NCI-H2107 treated with DMSO at 0.1 percent for 48 hours (cell line): ENCODE data around the gene BET1L.
"Not testable (repeated sequence)": the region's sequence is repeated elsewhere in the genome, so short reads cannot be mapped to it uniquely, and the experiment has no call there.

Experiments
- DNase-seq: peaks from one replicate; lab custom pipeline; 2025; ENCODE audit not compliant: unreplicated experiment; lab: John Stamatoyannopoulos, UW

BET1L gene, protein sequence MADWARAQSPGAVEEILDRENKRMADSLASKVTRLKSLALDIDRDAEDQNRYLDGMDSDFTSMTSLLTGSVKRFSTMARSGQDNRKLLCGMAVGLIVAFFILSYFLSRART

DNA sequence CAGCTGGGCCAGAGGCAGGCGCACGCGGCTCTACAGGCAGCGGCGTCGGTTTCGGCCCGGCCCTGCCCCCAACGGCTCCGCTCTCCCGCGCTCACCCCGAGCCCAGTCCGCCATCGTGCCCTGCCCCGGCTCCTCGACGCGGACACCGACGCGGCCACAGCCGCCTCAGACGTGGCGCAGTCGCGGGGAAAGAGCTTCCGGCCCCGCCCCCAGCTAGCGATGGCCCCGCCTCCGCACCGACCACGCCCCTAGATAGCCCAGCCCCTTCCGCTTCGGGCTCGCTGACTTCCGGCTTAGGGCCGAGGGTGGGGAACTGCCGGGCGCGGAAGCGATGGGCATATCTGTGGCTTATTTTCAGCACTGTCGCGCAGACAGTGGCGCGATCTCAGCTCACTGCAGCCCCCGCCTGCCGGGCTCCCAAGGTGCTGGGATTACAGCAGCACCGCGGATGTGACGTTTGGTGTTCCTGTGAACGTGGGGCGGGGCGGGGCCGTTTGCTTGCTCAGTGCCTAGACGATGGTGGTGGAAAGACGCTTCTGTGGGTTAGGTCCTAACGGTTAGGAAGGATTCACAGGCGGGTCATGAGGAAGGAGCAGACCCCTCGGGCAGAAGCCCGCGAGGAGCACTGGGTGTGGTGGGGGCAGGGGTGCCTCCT lies at the start of gene BET1L, which contains the start of gene RIC8A:
BET1L (minus strand) TSS at position 192 of the 655 bp plus-strand sequence; CDS start at position 114, 78 bp downstream.
RIC8A (plus strand) TSS at position 501 of the 655 bp plus-strand sequence. CDS start 1,147 bp downstream, outside the sequence.
- DNase-seq: peak; percentile 82

DNA sequence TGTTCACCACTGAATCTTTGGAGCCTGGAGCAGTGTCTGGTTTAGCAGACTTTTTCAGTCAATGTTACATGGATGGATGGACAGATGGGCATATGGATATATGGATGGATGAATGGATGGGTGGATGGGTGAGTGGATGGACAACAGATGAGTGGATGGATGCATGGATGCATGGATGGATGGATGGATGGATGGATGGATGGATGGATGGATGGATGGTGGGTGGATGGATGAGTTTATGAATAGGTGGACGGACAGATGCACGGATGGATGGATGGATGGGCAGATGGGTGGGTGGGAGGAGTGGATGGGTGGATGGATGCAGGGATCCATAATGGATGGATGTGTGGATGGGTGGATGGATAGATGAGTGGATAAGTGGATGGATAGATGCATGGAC lies 48.6 kb upstream of the BET1L start:
- DNase-seq: no peak

DNA sequence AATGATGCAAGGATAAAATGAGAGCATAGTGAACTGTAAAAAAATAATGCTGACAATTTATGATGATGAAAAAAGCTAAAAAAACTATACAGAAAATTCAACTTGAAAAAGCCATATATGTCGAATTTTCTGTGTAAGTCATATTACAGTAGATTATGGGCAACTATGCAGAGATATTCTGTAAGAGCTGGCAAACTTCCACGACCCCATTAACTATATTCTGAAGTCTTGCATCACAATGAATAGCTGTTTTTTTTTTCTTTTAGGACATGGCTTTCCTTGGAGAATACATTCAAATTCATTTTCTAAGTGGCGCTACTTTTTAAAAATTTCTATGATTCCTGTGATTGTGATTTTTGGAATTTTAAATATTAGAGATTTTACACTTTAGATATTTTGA lies 48.0 kb upstream of the BET1L start:
- no peak for DNase-seq

DNA sequence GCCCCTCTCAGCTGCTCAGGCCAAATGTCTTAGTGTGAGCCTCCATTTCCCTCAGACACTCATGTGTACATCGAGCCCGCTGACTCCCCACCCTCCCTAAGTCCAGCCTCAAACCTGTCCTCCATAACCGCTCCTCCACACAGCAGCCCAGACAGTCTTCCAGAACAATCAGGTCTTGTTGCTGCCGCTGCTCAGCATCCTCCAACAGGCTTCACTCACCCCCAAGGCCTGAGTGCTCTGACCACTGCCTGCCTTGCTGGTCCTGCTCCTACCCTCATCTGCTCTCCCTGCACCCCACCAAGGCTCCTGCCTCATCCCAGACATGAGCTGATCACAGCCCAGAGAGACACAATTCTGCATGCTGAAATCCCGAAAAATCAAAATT lies 46.7 kb upstream of the BET1L start:
- no peak for DNase-seq

DNA sequence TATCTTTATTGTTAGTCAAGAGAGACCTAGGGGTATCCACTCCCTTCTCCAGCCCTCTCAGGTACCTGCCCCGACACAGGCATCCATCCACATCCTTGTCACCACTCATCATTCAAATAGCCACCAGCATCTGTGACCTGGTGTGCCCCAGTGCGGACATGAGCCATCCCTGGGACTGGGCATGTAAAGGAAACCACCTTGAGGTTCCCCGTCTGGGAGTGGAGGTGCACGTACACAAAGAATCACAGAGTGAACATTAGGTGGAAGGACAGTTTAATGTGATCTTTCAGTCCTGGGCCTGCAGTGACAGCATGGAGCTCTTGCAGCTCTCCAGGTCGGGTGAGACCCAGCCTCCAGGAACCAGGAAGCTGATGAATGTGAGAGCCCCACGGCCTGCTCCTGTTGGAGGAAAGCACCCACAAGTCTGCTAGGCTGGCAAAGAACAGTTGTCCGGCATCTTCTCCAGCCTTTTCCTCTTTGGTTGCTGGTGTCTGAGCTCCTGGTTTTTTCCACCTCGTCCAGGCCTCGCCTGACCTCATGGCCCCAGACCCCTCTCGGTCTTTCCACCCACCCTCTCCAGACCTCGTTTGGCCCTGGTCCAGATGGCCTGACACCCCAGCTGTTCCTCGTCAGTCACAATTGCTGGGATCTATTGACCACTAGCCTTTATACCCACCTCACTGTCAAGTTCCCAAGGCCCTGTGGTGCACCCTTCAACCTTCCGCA lies 46.1 kb upstream of the BET1L start:
- DNase-seq: no peak

DNA sequence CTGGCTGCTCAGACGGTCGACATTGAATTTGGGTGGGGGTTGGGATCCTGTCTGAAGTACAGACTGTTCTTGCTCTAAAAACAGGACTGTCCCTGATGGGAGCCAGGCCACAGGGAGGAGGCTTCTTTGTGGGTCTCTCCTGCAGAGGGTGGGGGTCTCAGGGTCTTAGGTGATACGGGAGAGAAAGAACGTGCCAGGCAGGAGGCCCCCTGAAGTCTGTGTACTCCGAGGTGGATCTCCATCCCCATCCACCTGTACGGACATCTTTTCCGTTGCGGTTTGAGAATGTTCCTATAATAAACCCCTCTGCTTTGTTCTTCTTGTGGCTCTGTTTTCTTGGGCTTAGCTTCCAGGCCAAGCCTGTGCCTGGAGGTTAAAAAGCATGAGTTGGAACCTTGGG lies 45.5 kb upstream of the BET1L start:
- no peak for DNase-seq

DNA sequence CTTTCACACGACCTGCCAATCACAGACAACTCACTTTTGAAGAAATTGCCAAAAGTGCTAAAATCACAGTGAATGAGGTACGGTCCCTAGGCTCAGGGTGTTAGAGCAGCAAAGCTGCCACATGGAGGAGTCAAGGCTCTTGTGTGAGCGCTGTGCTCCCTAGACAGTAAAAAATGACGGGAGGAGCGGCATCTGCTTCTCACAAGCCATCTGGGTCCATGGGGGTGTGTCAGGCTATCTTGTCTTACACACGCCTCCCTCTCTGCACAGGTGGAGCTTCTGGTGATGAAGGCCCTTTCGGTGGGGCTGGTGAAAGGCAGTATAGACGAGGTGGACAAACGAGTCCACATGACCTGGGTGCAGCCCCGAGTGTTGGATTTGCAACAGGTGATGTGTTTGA lies 44.4 kb upstream of the BET1L start:
- DNase-seq: no peak

DNA sequence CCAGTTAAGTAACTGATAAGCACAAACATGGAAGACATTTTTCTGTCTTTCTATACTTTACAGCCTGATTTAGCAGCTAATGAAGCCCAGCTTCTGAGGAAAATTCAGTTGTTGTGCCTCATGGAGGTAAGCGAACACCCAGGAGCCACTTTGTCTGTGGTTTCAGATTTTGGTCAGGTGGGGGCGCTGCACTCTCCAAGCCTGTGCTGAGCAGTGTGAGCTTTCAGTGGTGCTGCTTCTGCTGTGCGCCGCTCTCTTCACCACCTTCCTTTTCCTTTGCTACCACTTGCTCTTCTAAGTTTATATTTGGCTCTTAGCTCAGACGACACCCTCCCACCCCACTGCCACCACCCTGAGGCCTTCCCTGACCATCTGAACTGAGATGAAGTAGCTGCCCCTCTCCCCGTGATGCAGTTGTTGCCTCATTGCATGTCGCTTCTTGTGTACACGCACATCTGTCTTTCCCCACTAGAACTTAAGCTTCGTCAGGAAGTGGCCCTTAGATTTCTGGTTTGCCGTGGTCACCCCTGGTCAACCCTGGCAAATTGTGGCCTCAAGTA lies 43.6 kb upstream of the BET1L start:
- DNase-seq: no peak

DNA sequence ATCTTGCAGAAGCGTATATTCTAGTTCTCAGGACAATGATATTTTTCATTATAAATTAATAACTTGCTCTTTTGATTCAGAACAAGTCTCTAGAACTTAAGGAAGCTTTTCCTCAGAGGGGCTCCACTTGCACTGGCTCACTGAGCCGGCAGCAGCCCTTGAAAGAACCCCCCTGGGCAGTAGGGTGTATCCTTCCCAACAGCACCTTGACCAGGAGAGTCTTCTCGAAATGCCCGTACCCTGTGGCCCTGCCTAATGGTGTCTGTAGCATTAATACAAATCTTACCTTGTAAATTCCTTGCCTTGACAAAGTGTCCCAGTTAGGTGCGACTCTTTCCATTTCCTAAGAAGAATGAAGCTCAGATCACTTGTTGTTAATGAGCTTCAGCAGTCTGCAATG lies 43.1 kb upstream of the BET1L start:
- no peak for DNase-seq

DNA sequence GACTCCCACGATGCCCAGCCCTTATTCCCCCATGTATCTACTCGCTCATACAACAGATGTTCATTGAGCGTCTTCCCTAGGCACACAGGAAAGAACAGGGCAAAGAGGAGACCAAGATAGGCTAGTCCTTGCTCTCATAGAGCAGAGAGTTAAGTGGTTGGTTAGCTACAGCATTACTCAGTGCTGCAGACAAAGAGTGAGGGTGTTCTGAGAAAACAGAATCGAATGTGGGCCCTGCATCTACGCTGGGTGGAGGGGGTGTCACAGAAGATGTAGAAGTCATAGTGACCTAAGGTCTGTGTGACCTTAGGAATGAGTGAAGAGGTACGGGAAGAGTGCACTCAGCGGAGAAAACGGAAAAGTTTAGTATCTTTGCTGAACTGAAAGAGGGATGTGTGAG lies 41.9 kb upstream of the BET1L start:
- no peak for DNase-seq

DNA sequence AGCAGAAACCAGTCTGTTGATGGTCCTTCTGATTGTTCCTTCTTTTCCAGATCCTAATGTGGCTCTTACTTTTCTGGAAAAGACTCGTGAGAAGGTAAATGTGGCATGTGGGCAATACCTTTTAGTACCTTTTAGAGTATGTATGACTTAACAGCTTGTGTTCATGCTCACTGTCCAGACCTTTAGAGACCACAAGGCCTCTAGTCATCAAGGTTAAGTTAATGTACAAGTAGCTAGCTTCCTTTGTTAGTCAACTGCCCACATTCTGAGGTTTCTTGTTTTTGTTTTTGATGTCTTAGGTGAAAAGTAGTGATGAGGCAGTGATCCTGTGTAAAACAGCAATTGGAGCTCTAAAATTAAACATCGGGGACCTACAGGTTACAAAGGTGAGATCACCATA lies 37.2 kb upstream of the BET1L start:
- DNase-seq: no peak

DNA sequence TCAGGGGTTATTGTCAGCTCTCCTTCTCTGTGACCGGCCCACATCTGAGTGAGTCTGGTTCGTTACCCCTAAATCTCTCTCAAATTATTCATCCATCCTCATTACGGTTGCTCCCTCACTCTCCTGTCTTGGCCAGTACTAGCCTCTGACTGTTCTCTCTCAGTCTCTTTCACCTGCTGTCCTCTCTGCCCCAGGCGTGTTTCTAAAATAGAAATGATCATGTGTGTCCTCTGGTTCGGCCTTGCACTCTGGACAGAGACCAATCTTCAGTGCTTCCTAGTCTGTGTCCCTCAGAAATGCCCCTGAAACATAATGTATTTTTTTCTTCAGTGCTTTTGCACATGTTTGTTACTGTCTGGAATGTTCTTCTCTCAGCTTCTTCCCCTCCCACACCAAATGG lies 34.4 kb upstream of the BET1L start:
- DNase-seq: no peak

DNA sequence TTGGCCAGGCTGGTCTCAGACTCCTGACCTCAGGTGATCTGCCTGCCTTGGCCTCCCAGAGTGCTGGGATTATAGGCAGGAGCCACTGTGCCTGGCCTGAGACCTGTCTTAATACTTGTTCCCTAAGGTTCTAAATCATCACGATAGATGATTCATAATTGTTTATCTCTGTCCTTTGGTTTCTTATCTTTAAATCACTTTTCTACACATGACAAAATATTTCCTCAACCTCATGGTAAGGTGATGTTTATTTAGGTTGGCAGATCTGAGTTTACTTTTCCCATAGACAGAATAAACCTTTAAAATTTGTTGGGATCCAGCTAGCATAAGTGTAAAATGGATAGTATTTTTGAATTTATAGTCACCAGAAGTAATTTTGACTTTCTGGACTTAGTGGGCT lies 33.1 kb upstream of the BET1L start:
- DNase-seq: no peak

DNA sequence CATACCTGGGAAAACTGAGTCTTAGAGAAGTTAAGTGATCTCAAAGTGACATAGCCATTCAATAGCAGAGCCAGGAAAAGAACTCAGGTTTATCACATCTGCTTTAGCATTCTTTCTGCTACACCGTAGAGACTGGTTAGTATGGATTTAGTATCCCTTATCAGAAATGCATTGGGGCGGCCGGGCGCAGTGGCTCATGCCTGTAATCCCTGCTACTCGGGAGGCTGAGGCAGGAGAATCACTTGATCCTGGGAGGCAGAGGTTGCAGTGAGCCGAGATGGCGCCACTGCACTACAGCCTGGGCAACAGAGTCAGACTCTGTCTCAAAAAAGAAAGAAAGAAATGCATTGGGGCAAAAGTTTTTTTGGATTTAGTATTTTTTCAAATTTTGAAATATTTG lies 31.1 kb upstream of the BET1L start:
- DNase-seq: not testable (repeated sequence)

DNA sequence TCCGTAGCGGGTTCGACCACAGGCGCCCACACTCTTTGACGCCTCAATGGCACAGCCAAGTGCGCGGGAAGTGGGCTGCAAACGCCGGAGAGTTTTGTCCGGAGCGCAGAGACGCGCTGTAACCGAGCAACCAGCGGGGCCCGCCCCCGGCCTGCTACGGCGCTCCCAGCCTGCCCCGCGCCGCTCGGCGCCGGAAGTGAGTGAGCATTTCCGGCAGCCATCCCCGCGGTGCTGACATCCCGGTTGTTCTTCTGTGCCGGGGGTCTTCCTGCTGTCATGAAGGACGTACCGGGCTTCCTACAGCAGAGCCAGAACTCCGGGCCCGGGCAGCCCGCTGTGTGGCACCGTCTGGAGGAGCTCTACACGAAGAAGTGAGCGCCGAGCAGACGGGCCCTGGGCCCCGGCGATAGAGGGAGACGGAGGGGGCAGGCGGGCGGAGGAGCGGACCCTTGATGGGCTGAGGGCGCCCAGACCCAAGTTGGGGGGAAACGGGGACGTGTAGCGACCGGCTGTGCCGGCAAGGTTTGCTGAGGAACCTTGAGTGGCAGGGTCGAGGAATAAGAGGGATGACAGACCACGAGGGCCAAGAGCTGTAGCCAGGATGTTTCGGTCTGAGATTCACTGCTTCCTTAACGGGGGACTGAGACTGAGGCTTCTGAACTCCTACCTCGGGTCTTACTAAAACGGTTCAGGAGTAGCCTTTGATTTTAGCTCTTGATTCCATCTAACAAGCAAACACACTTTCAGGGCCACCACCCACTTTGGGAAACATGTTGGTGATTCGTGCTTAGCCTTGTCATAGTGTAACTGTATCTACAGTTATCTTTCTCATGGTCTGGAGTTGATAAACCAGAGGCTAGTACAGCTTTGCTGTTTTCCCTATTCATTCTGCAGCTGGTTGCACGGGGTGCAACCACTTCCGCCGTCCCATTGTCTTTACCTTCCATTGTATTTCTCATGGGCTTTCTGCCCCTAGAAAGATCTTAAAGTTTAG lies 29.9 kb upstream of the BET1L start, which contains the start of gene PSMD13:
PSMD13 (plus strand) TSS at position 203 of the 994 bp plus-strand sequence; CDS start at position 277, 74 bp downstream.
- DNase-seq: peak; percentile 48

DNA sequence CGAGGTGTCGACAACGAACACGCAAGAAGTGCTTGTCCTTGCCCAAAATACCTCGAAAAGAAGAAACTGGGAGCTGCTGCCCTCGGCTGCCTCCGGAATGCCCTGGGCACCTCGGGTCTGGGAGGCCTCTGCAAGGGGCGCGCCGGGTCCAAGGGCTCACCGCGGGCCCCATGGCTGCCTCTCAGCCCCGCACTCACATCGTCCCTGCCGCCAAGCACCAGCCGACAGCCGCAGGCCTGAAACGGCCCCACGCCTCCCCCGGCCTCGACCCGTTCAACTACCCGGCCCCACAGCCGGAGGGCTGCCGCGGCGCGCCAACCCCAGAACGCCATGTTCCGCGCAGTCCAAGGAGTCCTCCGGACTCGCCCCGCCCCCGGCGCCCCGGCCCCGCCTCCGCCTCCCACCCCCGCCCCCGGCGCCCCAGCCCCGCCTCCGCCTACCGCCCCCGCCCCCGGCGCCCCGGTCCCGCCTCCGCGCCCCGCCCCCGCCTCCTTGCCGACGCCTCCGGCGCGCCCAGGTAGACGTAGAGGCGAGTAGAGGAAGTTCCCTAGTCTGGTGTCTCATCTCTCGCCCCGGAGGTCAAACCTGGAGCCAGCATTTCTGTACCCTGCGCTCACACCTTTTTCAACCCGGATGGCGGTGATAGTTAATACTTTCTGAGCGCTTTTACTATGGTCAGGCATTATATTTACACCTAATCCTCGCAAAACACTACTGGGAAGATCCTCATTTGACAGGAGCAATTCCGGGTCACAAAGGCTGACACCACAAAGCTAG lies 29.0 kb upstream of the BET1L start, which contains the start of gene SIRT3:
SIRT3 (minus strand) TSS at position 346 of the 777 bp plus-strand sequence; CDS start at position 332, 14 bp downstream.
- DNase-seq: peak; percentile 59

DNA sequence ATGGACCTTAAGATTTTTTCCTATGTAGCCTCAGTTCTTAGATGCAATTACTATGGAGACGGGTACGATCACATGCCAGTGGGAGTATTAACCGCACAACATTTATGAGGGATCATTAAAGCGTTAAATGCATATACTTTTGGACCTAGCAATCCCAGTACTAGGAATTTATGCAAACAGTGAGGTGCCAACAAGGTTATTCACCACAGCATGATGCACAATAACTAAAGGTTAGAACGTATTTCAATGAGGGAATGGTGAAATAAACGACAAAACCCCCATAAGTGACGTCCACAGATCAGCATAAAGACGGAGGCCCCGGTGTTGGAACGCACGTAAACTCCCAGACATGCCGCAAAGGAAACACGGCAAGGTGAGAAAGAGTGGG lies 28.4 kb upstream of the BET1L start:
- DNase-seq: no peak

DNA sequence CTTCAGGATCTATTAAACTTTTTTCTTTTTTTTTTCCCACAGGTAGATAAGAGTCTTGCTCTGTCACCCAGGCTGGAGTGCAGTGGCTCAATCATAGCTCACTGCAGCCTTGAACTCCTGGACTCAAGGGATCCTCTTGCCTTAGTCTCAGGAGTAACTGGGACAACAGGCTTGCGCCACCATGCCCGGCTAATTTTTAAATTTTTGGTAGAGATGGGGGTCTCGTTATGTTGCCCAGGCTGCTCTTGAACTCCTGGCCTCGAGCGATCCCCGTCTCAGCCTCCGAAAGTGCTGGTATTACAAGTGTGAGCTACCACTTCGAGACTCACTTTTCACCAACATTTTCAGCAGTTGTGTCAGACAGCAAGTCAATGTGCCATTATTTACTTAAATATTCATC lies 28.0 kb upstream of the BET1L start:
- DNase-seq: no peak

DNA sequence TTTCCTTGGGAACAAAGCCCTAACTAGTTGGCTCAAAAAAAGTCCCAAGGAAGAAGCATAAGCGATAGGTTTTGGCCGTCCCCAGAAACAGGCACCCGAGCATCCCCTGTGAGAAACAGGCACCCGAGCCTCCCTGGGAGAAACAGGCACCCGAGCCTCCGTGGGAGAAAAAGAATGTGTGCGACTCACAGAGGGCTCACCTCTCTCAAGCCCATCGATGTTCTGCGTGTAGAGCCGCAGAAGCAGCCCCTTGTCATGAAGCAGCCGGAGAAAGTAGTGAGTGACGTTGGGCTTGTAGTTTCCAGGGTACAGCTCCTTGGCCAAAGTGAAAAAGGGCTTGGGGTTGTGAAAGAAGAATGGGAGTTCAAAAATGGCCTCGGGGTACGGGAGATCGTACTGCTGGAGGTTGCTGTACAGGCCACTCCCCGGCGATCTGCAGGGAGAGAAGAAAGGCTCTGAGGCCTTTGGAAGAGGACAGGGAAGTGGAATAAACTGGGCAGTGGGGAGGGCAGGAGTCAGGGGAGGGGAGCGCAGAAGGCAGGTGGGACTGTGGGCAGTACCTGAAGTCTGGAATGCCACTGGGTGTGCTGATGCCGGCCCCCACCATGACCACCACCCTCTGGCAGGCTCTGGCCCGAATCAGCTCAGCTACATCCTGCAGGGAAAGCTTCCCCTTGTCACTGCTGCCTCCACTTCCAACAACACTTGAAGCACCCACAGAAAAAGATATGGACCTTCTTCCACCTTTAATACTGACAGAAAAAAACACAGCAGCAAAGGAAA lies 25.8 kb upstream of the BET1L start:
- DNase-seq: no peak
